Measurements from ENCODE around the gene CELSR1.

DNA sequence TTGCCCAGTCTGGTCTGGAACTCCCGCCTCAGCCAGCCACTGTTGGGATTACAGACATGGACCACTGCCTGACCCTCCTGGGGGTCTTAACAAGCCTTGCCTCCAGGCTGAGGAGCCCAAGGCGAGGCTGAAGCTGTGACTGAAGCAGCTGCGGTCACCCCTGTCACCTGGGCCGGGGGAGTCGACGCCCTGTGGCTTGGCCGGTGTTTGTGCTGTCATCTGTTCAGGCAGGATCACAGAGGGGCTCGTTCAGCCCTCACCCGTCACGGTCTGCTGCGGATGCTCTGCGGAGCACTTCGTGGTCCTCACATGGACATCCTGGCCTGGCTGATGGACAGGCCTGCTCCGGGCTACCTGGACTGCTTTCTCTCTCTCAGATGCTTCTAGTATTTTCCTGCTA is 178.1 kb downstream of the CELSR1 start:
- TF ChIP-seq POLR2AphosphoS5 (IDR thresholded peaks at IDR 0.05) (no peak), POLR2A (IDR thresholded peaks at IDR 0.05) (no peak)
- TF ChIP-seq, protein P1, sequence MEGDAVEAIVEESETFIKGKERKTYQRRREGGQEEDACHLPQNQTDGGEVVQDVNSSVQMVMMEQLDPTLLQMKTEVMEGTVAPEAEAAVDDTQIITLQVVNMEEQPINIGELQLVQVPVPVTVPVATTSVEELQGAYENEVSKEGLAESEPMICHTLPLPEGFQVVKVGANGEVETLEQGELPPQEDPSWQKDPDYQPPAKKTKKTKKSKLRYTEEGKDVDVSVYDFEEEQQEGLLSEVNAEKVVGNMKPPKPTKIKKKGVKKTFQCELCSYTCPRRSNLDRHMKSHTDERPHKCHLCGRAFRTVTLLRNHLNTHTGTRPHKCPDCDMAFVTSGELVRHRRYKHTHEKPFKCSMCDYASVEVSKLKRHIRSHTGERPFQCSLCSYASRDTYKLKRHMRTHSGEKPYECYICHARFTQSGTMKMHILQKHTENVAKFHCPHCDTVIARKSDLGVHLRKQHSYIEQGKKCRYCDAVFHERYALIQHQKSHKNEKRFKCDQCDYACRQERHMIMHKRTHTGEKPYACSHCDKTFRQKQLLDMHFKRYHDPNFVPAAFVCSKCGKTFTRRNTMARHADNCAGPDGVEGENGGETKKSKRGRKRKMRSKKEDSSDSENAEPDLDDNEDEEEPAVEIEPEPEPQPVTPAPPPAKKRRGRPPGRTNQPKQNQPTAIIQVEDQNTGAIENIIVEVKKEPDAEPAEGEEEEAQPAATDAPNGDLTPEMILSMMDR (IDR thresholded peaks at IDR 0.05) = no peak
